MM.1S (cell line): ENCODE data around the gene SLX4IP.

Experiments
- DNase-seq: peaks from one replicate; pipeline ENCODE4 v3.0.0-alpha.2; 2015
- H2AFZ ChIP-seq: fragments of 300-600 bp; sonication (generic); 2 replicates; pipeline ENCODE4 v1.6.0; 2016; ENCODE audit warnings: antibody characterized with exemption, low read length
- H3F3A ChIP-seq: fragments of 300-600 bp; sonication (generic); 2 replicates; pipeline ENCODE4 v1.6.1; 2016; ENCODE audit warnings: mild to moderate bottlenecking, antibody characterized with exemption, low read length, moderate library complexity, mixed read lengths; ENCODE audit not compliant: insufficient read depth
- H3K27ac ChIP-seq: fragments of 300-600 bp; sonication (generic); 2 replicates; pipeline ENCODE4 v1.5.1; 2016; ENCODE audit warnings: mild to moderate bottlenecking, low read length
- H3K27me3 ChIP-seq: fragments of 300-600 bp; sonication (generic); replicated peaks from 2 replicates; pipeline ENCODE4 v1.6.0; 2016; ENCODE audit warnings: low read length; ENCODE audit not compliant: insufficient read depth
- H3K36me3 ChIP-seq: fragments of 300-600 bp; sonication (generic); replicated peaks from 2 replicates; pipeline ENCODE4 v1.6.1; 2016; ENCODE audit warnings: mild to moderate bottlenecking, low read length, mixed read lengths; ENCODE audit not compliant: insufficient read depth
- H3K4me1 ChIP-seq: fragments of 300-600 bp; sonication (generic); 2 replicates; pipeline ENCODE4 v1.6.1; 2016; ENCODE audit warnings: low read length, mixed read lengths
- H3K4me2 ChIP-seq: fragments of 300-600 bp; sonication (generic); 2 replicates; pipeline ENCODE4 v1.6.0; 2016; ENCODE audit warnings: low read depth, low read length
- H3K4me3 ChIP-seq: fragments of 300-600 bp; sonication (generic); 2 replicates; pipeline ENCODE4 v1.5.1; 2016; ENCODE audit warnings: low read length, mixed read lengths
- H3K79me2 ChIP-seq: fragments of 300-600 bp; sonication (generic); 2 replicates; pipeline ENCODE4 v1.6.1; 2016; ENCODE audit warnings: mixed run types, low read length, mixed read lengths
- H3K9ac ChIP-seq: fragments of 300-600 bp; sonication (generic); 2 replicates; pipeline ENCODE4 v1.6.1; 2016; ENCODE audit warnings: low read length, mixed read lengths
- H3K9me2 ChIP-seq: fragments of 300-600 bp; sonication (generic); replicated peaks from 2 replicates; pipeline ENCODE4 v1.6.1; 2016; ENCODE audit warnings: mild to moderate bottlenecking, low read length, mixed read lengths; ENCODE audit not compliant: insufficient read depth
- H3K9me3 ChIP-seq: fragments of 300-600 bp; sonication (generic); replicated peaks from 2 replicates; pipeline ENCODE4 v1.6.1; 2016; ENCODE audit warnings: mild to moderate bottlenecking, low read length, mixed read lengths; ENCODE audit not compliant: insufficient read depth
- H4K20me1 ChIP-seq: fragments of 300-600 bp; sonication (generic); 2 replicates; pipeline ENCODE4 v1.6.1; 2016; ENCODE audit warnings: mild to moderate bottlenecking, low read length, moderate library complexity, mixed read lengths; ENCODE audit not compliant: insufficient read depth
- CTCF ChIP-seq: fragments of 300-600 bp; sonication (generic); IDR thresholded peaks from 2 replicates; pipeline ENCODE4 v1.5.1; 2016; ENCODE audit warnings: antibody characterized with exemption, low read length, mixed read lengths
- EZH2 ChIP-seq: fragments of 300-600 bp; sonication (generic); optimal IDR thresholded peaks from 2 replicates; pipeline ENCODE3; 2017; ENCODE audit warnings: low read depth, mild to moderate bottlenecking, antibody characterized with exemption, low read length, mixed read lengths
- EZH2phosphoT487 ChIP-seq: fragments of 300-600 bp; sonication (generic); IDR thresholded peaks from 2 replicates; pipeline ENCODE4 v1.6.1; 2018; ENCODE audit warnings: antibody characterized with exemption, low read length

SLX4IP gene

GRCh38 chr20:10672624-10673127, 237.6 kb downstream of the SLX4IP start:
- peak; percentile 75 for DNase-seq
- Histone ChIP-seq H4K20me1 (no peaks in the 10 kb centered on the region), H3K9ac (peak overlapping the region; percentile 99), H3K4me2 (peak overlapping the region; percentile 90), H3K36me3 (no peaks in the 10 kb centered on the region), H3K27me3 (no peaks in the 10 kb centered on the region), H3K9me3 (no peaks in the 10 kb centered on the region), H3K4me1 (peaks cover 12% of the 10 kb centered on the region), H2AFZ (peak overlapping the region; percentile 65), H3F3A (peaks cover 53% of the 10 kb centered on the region), H3K9me2 (no peaks in the 10 kb centered on the region), H3K27ac (peak overlapping the region; percentile 99), H3K79me2 (peaks cover 32% of the 10 kb centered on the region), H3K4me3 (peak overlapping the region; percentile 86)
- TF ChIP-seq EZH2phosphoT487 (no peak), EZH2 (no peak), CTCF (no peak)

- Histone ChIP-seq H3K27ac (peak overlapping the region; percentile 99), H3K9ac (peak overlapping the region; percentile 99), H3F3A (peaks cover 53% of the 10 kb centered on the region), H3K27me3 (no peaks in the 10 kb centered on the region), H3K4me1 (peaks cover 12% of the 10 kb centered on the region), H2AFZ (peak overlapping the region; percentile 65), H3K9me2 (no peaks in the 10 kb centered on the region), H4K20me1 (no peaks in the 10 kb centered on the region), H3K4me2 (peak overlapping the region; percentile 90), H3K36me3 (no peaks in the 10 kb centered on the region), H3K9me3 (no peaks in the 10 kb centered on the region), H3K4me3 (peak overlapping the region; percentile 86), H3K79me2 (peaks cover 27% of the 10 kb centered on the region)
- DNase-seq, result peak; percentile 36
- TF ChIP-seq EZH2, result no peak
Measured at GRCh38 chr20:10673176-10673841, 238.2 kb downstream of the SLX4IP start.

- H3K36me3 ChIP-seq, result no peaks in the 10 kb centered on the region
- H3K9me2 ChIP-seq, result no peaks in the 10 kb centered on the region
- peak; percentile 91 for DNase-seq
- H3K4me2 ChIP-seq, result peak within 1 kb of the TSS; percentile 90
- H3K27me3 ChIP-seq, result no peaks in the 10 kb centered on the region
- peak within 1 kb of the TSS; percentile 99 for H3K9ac ChIP-seq
- peaks cover 19% of the 10 kb centered on the region for H3K79me2 ChIP-seq
- H3K9me3 ChIP-seq, result no peaks in the 10 kb centered on the region
- TF ChIP-seq CTCF (no peak), EZH2 (no peak), EZH2phosphoT487 (no peak)
- no peaks in the 10 kb centered on the region for H4K20me1 ChIP-seq
- H3K4me1 ChIP-seq, result peaks cover 12% of the 10 kb centered on the region
- peak within 1 kb of the TSS; percentile 90 for H2AFZ ChIP-seq
- H3K27ac ChIP-seq, result peak within 1 kb of the TSS; percentile 99
- H3K4me3 ChIP-seq, result peak within 1 kb of the TSS; percentile 86
- peaks cover 53% of the 10 kb centered on the region for H3F3A ChIP-seq
Measured at GRCh38 chr20:10673842-10674683, 239.0 kb downstream of the SLX4IP start, which contains the start of gene JAG1. Gene JAG1 (minus strand): TSS chr20:10673999. CDS start chr20:10673530, 469 bp downstream.
